GM21717 (cell line): ENCODE measurements around the gene CEBPA.

Source experiments
- ATAC-seq: cut with Tn5 transposase; IDR thresholded peaks from one replicate; pipeline ENCODE4 v1.9.1; 2021; ENCODE audit warnings: mild to moderate bottlenecking, moderate library complexity; ENCODE audit not compliant: unreplicated experiment

The CEBPA gene

DNA sequence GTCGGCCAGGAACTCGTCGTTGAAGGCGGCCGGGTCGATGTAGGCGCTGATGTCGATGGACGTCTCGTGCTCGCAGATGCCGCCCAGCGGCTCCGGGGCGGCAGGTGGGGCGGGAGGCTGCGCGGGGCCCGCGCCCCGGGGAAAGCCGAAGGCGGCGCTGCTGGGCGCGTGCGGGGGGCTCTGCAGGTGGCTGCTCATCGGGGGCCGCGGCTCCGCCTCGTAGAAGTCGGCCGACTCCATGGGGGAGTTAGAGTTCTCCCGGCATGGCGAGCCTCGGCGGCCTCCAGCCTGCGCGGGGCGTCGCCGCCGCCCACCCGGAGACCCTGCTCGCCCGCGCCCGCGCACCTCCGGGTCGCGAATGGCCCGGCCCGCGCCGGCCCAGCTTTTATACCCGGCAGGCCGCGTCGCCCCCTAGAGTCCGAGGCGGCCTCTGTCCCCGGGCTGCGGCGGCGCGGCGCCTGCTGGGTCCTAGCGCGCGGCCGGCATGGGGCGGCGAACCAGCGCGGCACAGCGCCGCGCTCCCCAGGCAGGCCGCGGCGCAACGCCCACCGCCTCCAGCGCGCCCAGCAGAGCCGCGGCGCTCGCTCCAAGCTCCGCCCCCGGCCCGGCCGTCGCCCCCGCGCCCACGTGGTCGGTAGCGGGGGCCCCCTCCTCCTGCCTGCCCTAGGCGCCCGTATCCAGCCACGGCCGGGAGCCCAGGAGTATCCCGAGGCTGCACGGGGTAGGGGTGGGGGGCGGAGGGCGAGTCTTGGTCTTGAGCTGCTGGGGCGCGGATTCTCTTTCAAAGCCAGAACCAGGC, at the start of gene CEBPA:
Gene CEBPA (minus strand): TSS at position 360 of the 799 bp plus-strand sequence. CDS start 120 bp downstream, at position 240.
- peak; percentile 49 for ATAC-seq

DNA sequence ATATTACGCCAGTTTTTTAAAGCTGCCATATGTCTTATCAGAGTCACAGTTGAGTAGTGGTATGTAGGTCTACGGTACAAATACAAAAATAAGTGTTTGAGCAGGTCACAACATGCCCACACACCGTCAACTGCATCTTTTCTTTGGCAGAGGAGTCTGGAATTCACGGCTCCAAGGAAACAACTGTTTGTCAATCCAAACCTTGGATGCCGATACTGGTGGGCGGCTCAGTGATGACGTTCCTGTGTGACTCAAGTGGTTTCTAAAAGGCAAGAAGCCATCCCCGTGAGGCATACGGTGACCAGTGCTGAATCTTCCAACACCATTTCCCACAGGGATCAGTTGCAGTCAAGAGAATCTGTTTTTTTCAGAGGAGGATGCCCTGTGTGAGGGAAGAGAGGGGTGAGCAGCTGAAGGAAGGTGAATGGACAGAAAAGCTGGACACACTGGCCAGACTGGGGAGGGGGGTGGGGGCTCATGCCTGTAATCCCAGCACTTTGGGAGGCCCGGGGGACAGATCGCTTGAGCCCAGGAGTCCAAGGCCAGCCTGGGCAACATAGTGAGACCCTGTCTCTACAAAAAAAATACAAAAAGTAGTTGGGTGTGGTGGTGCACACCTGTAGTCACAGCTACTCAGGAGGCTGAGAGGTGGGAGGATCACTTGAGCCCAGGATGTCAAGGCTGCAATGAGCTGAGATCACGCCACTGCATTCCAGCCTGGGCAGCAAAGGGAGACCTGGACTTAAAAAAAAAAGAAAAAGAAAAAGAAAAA, 48.4 kb upstream of the CEBPA start:
- ATAC-seq: no peak

DNA sequence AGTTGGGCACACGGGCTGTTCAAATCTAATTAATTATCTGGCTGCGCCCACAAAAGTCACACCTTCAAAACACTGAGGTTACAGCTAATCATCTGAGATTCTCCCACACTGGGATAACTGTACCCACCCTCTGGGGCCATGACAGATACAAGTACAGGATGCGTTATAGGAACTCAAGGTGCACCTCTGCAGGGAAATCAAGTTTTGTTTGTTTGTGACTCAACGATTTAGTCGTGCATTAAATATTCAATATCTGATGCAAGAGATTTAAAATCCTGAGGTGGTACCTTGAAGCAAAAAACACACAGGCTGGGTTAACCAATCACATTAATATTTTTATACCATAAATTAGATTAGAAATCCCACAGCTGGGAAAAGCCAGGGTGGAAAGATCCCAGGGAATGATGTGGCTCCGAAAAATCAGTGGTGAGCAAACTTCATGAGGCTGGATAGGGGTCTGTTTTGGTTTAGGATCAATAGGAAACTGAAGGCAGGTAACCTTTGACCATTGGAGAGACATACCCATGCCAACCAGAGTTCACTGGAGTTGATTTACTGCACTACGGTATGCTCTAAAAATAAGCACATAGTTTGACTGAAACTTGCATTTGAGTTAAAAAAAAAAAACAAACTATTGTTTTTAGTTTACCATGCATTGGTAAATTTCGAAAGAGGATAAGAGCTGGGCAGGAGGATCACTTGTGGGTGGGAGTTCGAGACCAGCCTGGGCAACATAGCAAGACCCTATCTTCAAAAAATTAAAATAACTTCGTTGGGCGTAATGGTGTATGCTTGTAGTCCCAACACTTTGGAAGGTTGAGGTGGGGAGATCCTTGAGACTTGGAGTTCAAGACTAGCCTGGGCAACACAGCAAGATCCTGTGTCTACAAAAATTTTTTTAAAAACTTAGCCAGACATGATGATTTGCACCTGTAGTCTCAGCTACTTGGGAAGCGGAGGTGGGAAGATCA, 47.3 kb upstream of the CEBPA start:
- ATAC-seq: no peak

DNA sequence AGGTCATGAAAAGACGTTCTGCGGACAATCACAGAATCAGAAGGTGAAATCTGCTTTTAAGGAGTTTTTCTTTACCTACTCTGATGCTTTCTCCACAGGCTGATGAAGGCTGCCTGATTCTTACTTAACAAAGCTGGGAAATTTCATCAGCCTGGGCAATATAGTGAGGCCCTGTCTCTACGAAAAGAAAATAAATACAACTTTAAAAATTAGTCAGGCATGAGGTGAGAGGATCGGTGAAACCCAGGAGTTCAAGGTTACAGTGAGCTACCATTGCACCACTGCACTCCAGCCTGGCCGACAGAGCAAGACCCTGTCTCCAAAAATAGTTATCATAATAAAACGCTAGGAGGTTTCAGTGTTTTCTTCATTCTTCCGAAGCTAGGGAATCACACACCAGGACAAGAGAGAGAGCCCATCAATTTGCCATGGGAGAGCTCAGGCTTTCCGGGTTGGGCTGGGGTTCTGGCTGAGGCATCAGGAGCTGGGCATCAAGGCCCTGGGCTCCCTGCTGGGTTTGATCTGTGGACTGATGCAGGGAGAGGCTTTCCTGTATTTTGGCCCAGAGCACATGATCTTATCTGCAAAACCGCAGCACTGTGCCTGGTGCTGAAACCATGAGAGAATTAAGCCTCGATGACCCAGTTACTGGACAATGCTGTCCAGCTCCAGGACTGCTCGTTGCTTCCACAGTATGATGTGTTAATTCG, 46.1 kb upstream of the CEBPA start:
- no peak for ATAC-seq

DNA sequence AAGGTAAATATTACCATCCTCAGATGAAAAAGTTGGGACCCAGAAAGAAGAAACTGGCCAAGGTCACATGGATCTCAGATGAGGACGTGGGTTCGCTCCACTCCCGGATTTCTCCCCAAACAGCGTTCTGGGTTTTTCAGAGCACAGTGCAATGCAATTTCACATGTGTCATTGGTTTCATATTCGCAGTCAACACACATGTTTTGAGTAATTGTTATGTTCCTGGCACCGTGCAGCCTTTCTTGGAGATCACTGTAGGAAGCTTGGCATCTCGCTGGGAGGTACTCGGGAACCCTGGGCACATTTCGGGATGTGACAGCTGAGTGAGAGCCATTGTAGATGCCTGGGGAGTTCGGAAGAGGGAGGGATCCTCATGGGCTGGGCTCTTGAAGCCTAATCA, 45.0 kb upstream of the CEBPA start:
- no peak for ATAC-seq

DNA sequence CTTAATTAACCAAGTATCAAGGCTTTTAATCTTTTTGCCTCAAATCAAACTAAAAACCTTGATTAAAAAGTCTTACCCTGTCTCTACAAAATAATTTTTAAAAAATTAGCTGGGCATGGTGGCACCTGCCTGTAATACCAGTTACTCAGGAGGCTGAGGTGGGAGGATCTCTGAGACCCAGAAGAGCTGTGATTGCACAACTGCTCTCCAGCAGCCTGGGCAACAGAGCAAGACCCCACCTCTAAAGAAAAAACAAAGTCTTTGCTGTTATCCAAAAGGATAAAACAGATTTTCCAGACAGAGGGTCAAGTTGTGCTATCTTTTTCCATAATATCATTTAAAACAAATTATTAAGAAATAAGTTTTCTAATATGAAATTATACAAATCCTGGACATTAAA, 44.3 kb upstream of the CEBPA start:
- ATAC-seq: no peak

DNA sequence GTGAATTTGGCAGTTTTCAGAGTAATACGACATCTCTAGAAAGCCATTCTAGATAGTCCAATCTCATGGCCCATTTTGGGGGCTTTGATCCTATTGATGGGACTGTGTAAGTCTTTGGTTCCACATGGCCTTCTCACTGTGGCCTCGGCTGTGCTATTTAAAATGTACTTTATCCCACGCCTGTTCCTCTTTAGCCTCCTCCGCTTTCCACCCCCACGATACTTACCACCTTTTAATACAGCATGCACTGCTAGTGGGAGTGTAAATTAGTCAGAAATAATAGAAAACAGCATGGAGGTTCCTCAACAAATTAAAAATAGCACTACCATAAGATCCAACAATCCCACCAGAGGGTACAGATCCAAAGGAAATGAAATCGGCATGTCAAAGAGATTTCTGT, 42.8 kb upstream of the CEBPA start:
- no peak for ATAC-seq

DNA sequence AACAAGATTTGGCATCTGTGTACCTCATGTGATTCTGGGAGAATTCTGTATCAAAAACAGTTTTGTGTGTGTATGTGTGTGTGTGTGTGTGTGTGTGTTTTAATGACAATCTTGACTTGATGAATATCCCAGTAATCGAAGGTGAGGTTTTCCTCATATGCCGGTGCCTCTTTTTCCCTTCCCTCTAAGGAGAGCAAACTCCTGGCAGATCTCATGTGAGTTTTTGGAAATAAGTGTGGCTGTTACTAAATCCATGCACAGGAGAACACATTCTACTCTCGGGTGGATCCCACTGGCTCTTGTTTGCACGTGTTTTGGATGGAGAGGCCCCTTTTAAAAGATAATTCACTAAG, 42.2 kb upstream of the CEBPA start:
- no peak for ATAC-seq

DNA sequence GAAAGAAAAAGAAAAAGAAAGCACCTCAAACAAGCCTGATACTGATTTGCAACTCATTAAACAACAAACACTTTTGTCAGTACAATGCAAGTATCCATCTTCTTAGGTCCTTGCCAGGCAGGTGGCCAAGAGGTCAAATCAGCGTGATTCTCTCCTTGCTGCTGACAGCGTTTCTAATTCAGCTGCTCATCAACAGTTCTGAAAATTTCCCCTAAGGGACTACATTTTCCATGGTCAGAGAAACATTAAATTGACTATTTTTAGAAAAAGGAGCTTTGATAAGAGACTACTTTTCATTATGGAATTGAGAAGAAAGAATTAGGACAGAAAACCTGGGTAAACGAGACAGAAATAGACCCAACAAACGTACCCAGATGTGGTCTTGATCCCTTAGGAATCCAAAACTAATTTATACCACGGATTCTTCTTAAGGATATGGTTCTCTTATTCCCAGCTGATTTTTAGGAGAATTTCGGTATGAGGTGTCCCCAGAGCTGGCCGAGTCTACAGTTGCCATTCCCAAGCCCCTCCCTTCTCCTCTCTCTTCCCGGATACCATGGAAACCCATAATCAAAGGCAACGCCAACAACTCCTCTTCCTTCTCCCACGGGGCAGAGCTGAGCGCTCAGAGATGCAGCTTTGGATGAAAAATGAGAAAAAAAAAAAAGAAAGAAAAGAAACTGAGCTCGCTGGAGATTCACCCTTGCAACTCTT, 41.7 kb upstream of the CEBPA start:
- ATAC-seq: no peak

DNA sequence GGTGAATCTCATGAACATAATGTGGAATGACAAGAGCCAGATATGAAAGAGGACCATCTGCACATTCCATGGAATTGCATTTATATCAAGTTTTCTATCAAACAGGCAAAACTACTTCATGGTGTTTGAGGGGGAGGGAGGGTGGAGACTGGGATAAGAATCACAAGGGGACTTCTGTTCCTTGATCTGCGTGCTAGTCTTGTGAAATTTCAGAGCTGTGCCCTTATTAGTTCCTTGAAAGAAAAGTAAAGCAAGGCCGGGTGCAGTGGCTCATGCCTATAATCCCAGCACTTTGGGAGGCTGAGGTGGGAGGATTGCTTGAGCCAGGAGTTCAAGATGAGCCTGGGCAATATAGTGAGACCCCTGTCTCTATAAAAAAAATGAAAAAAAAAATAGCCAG, 41.0 kb upstream of the CEBPA start:
- ATAC-seq: no peak

DNA sequence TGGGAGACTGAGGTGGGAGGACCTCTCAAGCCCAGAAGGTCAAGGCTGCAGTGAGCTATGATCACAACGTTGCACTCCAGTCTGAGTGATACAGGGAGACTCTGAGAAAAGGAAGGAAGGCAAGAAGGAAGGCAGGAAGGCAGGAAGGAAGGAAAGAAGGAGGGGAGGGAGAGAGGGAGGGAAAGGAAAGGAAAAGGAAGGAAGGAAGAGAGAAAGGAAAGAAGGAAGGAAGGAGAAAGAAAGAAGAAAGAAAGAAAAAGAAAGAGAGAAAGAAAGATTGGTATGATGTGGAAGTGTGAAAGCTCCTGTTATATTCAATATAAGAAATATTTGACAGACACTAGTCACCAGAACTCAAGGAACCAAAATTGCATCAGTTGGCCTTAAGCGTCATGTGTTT, 38.7 kb upstream of the CEBPA start:
- ATAC-seq: no peak

DNA sequence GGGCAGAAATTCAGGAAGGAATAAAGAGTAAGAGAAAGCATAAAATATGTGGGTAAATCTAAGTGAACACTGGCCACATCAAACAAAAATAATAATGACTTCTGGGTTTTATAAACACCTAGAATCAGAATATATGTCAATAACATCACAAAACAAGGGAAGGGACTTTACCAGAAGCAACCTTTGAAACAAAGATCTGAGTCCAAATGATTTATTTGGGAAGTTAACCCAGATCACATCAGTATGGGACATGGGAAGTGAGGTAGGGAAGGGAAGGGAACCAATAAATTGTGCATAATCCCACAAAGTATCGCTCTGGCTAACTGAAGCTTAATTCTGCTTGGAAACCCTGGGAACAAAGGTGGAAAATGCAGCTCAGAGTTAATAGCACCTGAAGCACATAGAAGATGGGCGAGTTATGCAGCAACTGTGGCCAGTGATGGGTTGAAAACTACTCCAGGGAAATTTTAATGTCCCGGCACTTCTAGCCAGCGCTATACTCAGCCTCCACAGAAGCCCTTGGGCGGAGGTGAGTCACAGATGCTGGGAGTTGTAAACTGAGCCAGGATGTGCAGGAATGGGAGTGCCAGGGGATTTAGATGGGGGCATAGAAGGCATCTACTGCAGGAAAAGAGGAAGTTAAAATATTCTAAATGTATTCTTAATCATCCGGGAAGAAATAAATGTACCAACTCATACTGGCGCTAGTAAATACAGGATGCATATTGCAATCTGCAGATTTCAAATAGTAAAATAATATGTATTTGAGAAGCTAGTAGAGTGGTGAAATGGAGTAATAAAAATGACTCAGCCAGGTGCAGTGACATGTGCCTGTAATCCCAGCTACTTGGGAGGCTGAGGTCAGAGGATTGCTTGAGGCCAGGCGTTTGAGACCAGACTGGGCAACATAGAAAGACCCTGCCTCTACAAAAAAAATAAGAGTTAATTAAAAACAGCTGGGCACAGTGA, 37.0 kb upstream of the CEBPA start:
- ATAC-seq: no peak

DNA sequence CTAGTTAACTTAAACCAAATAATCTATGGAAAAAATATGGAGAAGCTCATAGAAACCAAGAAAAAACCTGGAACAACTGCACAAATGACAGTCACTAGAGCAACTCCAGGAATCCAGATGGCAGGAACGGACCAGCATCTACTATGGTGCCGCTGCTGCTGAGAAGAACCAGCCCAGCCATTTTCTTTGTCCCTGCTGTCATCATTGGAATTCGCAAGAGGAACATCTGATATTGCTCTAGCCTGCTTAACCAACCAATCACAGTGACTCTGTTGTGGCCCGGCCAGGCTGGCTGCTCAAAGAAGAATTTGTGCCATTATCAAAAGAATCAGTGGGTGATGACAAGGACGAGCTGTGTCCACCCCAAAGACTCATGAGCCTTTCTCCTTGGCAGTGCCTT, 33.1 kb upstream of the CEBPA start:
- ATAC-seq: no peak

DNA sequence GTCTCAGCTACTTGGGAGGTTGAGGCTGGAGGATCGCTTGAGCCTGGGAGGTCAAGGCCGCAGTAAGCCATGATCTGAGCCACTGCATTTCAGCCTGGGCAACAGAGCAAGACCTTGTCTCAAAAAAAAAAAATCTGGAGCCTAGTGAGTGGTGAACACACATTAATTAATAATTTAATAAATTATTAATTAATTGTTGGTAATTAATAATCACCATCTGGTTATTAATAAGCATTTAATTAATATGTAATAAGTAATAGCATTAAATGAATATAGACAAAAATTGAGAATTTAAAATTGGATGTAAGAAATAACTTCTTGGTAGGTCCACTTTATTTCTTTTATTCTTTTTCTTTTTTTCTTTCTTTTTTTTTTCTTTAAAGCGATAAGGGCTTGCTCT, 31.9 kb upstream of the CEBPA start:
- ATAC-seq: no peak

DNA sequence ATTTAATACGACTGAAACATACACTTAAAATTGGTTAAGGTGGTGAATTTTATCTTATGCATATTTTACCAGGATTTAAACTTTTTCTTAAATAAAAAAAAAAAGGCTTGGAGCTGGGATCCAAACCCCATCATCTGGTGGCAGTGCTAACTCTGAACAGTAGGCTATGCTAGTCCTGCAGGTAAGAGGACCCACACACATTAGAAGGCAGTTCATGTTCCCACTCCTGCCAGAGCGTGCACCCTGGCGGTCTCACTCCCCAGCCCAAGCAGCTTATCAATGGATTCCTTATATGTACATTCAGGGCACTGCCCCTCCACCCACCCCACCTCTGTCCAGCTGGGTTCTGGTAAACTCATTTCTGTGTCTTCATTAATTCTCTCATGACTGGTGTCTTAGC, 31.3 kb upstream of the CEBPA start:
- no peak for ATAC-seq

DNA sequence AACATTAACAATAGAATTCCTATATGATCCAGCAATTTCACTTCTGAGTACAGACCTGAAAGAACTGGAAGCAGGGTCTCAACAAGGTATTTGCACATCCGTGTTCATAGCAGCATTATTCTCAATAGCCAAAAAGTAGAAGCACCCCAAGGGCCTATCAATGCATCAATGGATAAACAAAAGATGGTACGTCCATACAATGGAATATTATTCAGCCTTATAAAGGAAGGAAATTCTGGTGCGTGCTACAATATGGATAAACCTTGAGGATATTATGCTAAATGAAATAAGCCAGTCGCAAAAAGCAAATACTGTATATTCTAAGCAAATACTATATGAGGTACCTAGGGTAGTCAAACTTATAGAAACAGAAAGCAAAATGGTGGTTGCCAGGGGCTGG, 30.8 kb upstream of the CEBPA start:
- ATAC-seq: no peak

DNA sequence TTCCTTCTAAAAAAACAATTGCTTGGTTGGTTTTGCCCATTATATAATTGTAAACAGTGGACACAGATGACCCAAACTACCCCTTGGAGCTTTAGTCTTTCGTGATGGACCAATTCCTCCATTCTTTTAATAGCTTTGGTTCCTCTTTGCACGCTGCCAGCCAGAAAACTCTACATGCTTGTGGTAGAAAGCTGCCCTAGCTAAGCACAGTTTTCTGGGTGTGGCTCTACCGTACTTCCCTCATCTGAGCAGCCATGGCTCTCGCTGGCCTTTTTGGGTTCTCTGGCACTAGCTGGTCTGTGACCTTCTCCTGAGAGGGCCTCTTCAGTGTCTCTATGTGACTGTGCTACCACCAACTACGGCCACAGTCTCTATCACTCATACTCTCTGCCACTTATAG, 29.9 kb upstream of the CEBPA start:
- ATAC-seq: no peak

DNA sequence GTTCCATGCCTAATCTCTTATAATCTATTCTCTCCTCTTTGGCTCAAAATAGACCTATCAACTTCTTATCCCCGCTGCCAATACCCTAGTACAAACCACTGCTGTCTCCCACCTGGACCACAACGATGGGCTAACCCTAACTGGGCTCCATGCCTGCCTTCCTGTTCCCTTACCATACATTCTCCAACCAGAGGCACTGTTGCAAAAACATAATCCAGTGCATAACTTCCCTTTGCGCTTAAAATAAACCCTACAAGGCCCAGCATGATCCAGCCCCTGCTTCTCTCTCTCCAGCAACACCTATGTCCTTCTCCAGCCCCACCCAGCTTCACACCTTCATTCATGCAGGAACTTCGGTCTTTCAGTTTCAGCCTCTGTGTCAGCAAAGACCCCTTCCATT, 27.4 kb upstream of the CEBPA start:
- no peak for ATAC-seq

DNA sequence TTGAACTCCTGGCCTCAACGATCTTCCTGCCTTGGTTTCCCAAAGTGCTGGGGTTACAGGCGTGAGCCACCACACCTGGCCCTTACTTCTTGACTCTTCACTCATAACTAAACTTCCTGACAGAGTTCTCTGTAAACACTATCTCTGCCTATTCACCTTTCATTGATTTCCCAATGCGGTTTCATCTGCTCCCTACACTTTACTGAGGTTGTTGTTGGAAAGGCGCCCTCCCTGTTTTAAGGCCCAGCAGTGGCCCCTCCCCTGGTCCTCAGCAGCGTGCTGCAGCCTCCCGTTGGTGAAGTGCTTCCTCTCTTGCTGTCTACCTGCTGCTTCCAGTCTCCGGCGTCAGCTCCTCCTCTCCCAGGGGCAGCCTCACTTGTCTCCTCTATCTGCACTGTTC, 26.7 kb upstream of the CEBPA start:
- no peak for ATAC-seq
